Right ventricle myocardium inferior (tissue), 1 donor: Measurements from ENCODE around the gene GHR. TPM values are rescaled to one million over a fixed set of nuclear protein-coding genes. Genes with fewer than 3 reads are reported as not detected.

ENCODE experiments used
- ATAC-seq: fragments of 200-7000 bp; cut with Tn5 transposase; one replicate; pipeline ENCODE4 v1.9.1; 2020; ENCODE audit warnings: mild to moderate bottlenecking, moderate library complexity
- DNase-seq: peaks from one replicate; pipeline ENCODE4 v3.0.0; 2021; ENCODE audit errors: missing footprints
- intact Hi-C: fragments of 100-400 bp; cut with DNase I; formaldehyde crosslinking; loops from one replicate; pipeline ENCODE4 v1.11.0; 2022
- long read RNA-seq: library from polyadenylated mRNA; unstranded; transcript quantifications from one replicate; pipeline ENCODE4 v2.0.0, GENCODE V29; 2021
- total RNA-seq: library from RNA; stranded (reverse); fragmentation: NEBNext Ultra II Directional; extraction: Animal tissue kit (Norgen Biotek cat#: 25700); gene quantifications from one replicate; pipeline ENCODE4 v1.2.1, GENCODE V29; 2021
- donor health status: DM: no; HTN: yes; CAD: no; lungs with severe emphysema.

Gene GHR
- total RNA-seq, result 14.7 TPM
- long read RNA-seq, full-length matches to known transcripts, result 2 of 6 reads
- long read RNA-seq, partial matches to known transcripts, result 0 of 6 reads
- long read RNA-seq, other reads (novel, unspliced or antisense), result 4 of 6 reads

- intact Hi-C loops, result loop anchor here (1.0 to 10.0 kb wide), 7 partner anchors 84 to 559 kb away; no protein-coding TSS in a partner anchor
- DNase-seq (peak; percentile 87), ATAC-seq (peak; percentile 94)
These were observed at the start of gene GHR for GRCh38 chr5:42423285-42424165. GHR (plus strand) TSS chr5:42423439; CDS start chr5:42565875, 142,436 bp downstream.

GRCh38 chr5:42374679-42375273 is 48.5 kb upstream of the GHR start:
- intact Hi-C loops, result no loop called here
- DNase-seq (no peak), ATAC-seq (no peak)

- ATAC-seq, result no peak
These were observed 45.7 kb upstream of the GHR start for GRCh38 chr5:42377496-42377895.

GRCh38 chr5:42381973-42382372 is 41.3 kb upstream of the GHR start:
- intact Hi-C loops, result no loop called here
- DNase-seq, result no peak
- ATAC-seq, result no peak

More at GRCh38 chr5:42377496-42377895, 45.7 kb upstream of the GHR start:
- intact Hi-C loops, result no loop called here
- DNase-seq, result no peak

- no peak for ATAC-seq
- intact Hi-C loops, result no loop called here
These were observed 35.7 kb upstream of the GHR start for GRCh38 chr5:42387563-42387962.

GRCh38 chr5:42390115-42390514 is 33.1 kb upstream of the GHR start:
- no peak for DNase-seq
- intact Hi-C loops, result no loop called here
- no peak for ATAC-seq

More at GRCh38 chr5:42387563-42387962, 35.7 kb upstream of the GHR start:
- no peak for DNase-seq

GRCh38 chr5:42392917-42393316 is 30.3 kb upstream of the GHR start:
- intact Hi-C loops, result no loop called here
- DNase-seq, result no peak

GRCh38 chr5:42396111-42396510 is 27.1 kb upstream of the GHR start:
- peak; percentile 24 for ATAC-seq
- DNase-seq, result peak; percentile 49
- intact Hi-C loops, result no loop called here

More at GRCh38 chr5:42392917-42393316, 30.3 kb upstream of the GHR start:
- ATAC-seq, result no peak

- intact Hi-C loops, result no loop called here
- DNase-seq, result peak; percentile 63
- peak; percentile 88 for ATAC-seq
These were observed 26.0 kb upstream of the GHR start for GRCh38 chr5:42397267-42397666.

GRCh38 chr5:42399702-42400101 is 23.5 kb upstream of the GHR start:
- intact Hi-C loops, result no loop called here
- DNase-seq, result no peak
- no peak for ATAC-seq

GRCh38 chr5:42400474-42400873 is 22.8 kb upstream of the GHR start:
- intact Hi-C loops, result no loop called here
- ATAC-seq, result no peak
- DNase-seq, result no peak

- no peak for ATAC-seq
- intact Hi-C loops, result no loop called here
- DNase-seq, result no peak
These were observed 20.0 kb upstream of the GHR start for GRCh38 chr5:42403236-42403635.

GRCh38 chr5:42404366-42404765 is 18.9 kb upstream of the GHR start:
- intact Hi-C loops, result no loop called here
- ATAC-seq, result no peak
- DNase-seq, result no peak

GRCh38 chr5:42419294-42419693 is 3.9 kb upstream of the GHR start:
- intact Hi-C loops, result no loop called here
- DNase-seq, result no peak
- no peak for ATAC-seq

GRCh38 chr5:42422656-42423280 is 471 bp upstream of the GHR start:
- no peak for DNase-seq
- no peak for ATAC-seq
- intact Hi-C loops, result loop anchor here (1.0 to 10.0 kb wide), 7 partner anchors 85 to 558 kb away; no protein-coding TSS in a partner anchor

- intact Hi-C loops, result loop anchor here (10.0 kb wide), 3 partner anchors 339 to 561 kb away; no protein-coding TSS in a partner anchor
- ATAC-seq, result no peak
- DNase-seq, result no peak
These were observed 2.8 kb downstream of the GHR start for GRCh38 chr5:42426016-42426415.

GRCh38 chr5:42429694-42430093 is 6.5 kb downstream of the GHR start:
- ATAC-seq (no peak), DNase-seq (no peak)
- intact Hi-C loops, result loop anchor here (10.0 kb wide), 3 partner anchors 335 to 565 kb away; no protein-coding TSS in a partner anchor

GRCh38 chr5:42434047-42434724 is 10.9 kb downstream of the GHR start:
- intact Hi-C loops, result no loop called here
- ATAC-seq (no peak), DNase-seq (no peak)

GRCh38 chr5:42436051-42436450 is 12.8 kb downstream of the GHR start:
- DNase-seq (no peak), ATAC-seq (no peak)
- intact Hi-C loops, result no loop called here
